Vagina (tissue), 2 donors: ENCODE measurements around the gene C2orf15. TPM values are rescaled to one million over a fixed set of nuclear protein-coding genes. Genes with fewer than 3 reads are reported as not detected.

ENCODE experiments used
- DNase-seq, 2 donors: peaks; one replicate each; pipeline ENCODE4 v3.0.0-alpha.2; 2017; ENCODE audit errors: extremely low spot score in 2 of 2
- H3K27ac ChIP-seq: fragments of 200-600 bp; sonication (generic); one replicate; pipeline ENCODE4 v1.5.1; 2019
- H3K27me3 ChIP-seq: fragments of 200-600 bp; sonication (generic); one replicate; pipeline ENCODE4 v1.5.1; 2019
- H3K36me3 ChIP-seq, 2 donors: fragments of 200-600 bp; sonication (generic); one replicate each; pipeline ENCODE4 v1.5.1; 2017 to 2019
- H3K4me1 ChIP-seq: fragments of 200-600 bp; sonication (generic); one replicate; pipeline ENCODE4 v1.5.1; 2019
- H3K4me3 ChIP-seq, 2 donors: fragments of 200-600 bp; sonication (generic); 1 replicate in 1 of 2; 2 replicates in 1 of 2; pipeline ENCODE4 v1.5.1; 2016 to 2019
- H3K9me3 ChIP-seq: fragments of 200-600 bp; sonication (generic); one replicate; pipeline ENCODE4 v1.5.1; 2019
- POLR2A ChIP-seq, 2 donors: fragments of 450-650 bp; IDR thresholded peaks; one replicate each; pipeline ENCODE4 v1.6.1; 2017; ENCODE audit warnings: antibody characterized with exemption in 2 of 2, mild to moderate bottlenecking in 2 of 2, moderate library complexity in 2 of 2
- POLR2AphosphoS5 ChIP-seq, 2 donors: sonication (generic); formaldehyde crosslinking; IDR thresholded peaks; one replicate each; pipeline ENCODE4 v1.9.0; 2017; ENCODE audit warnings: antibody characterized with exemption in 2 of 2, mild to moderate bottlenecking in 2 of 2, low read depth in 1 of 2; ENCODE audit not compliant: insufficient read depth in 1 of 2
- intact Hi-C: fragments of 100-400 bp; cut with DNase I; formaldehyde crosslinking; loops from one replicate; pipeline ENCODE4 v1.15.1; 2023
- total RNA-seq: library from RNA; depleted of rRNA; stranded (reverse); fragments of >200 nt; gene quantifications from one replicate; pipeline ENCODE4 v1.2.3, GENCODE V29; 2016
- TF ChIP-seq, protein P1 (sequence below), 3 experiments: fragments of 450-650 bp in 2 of 3; fragments of 200-600 bp in 1 of 3; sonication (generic) in 1 of 3; IDR thresholded peaks; one replicate each; pipeline ENCODE4 v1.5.1; 2017 to 2019; ENCODE audit warnings: antibody characterized with exemption in 3 of 3, mild to moderate bottlenecking in 2 of 3, moderate library complexity in 2 of 3

Gene C2orf15
- total RNA-seq, 1 donor from 2014 or later = not detected

DNA sequence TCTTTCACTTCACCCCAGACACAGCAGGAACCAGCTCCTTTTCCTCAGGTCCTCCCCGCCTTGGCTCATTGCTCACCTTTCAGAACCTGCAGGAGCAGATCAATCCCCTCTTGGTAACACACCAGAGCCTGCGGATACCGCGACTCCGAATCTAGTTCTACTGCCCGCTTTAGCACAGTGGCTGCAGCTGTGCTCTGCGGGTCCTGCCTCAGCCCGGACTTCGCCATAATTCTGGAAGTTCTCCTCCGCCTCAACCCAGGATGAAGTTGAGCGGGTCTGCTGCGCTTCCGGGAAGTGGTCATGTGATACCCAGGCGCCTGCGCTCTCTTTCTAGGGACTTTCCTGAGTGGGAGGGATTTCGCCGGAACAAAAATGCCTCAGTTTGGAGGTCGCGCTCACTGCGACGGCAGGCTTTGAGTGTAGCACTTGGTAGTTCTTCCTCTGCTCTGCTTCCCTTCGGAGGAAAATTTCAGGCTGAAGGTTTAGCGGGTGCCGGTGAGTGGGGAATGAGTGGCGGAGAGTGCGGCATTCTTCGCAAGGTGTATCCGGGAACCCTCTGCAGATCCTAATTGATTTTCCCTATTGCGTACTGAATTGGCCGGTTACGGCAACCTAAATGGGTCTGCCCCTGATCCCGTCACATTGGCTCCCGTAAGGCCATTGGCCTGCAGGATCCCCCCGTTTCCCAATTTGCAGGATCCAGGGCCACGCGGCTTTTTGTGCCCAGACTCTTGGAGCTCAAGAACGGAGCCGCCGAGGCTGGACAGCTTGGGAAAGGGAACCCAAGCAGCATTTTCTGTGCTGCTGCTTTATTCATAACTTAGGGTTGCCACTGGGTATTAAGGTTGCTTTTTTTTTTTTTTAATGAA lies 39.5 kb downstream of the C2orf15 start, which contains the start of the genes MITD1 and MRPL30:
TSS of gene MITD1 (minus strand) at position 304 of the 869 bp plus-strand sequence. CDS start at position 227, 77 bp downstream.
TSS of gene MRPL30 (plus strand) at position 430 of the 869 bp plus-strand sequence. CDS start 5,020 bp downstream, outside the sequence.
- Histone ChIP-seq H3K9me3 (no peaks in the 10 kb centered on the region), H3K36me3 (no peaks in the 10 kb centered on the region), H3K27me3 (no peaks in the 10 kb centered on the region), H3K4me3 (peak within 1 kb of the TSS; percentile 59 to 70), H3K27ac (peak within 1 kb of the TSS; percentile 44), H3K4me1 (peaks cover 45% of the 10 kb centered on the region)
- intact Hi-C loops = loop anchor here (10.0 kb wide), 1 partner anchor 1476 kb away; no protein-coding TSS in a partner anchor
- DNase-seq = peak; percentile 94 to 97
- peak; percentile 90 to 98 for TF ChIP-seq POLR2AphosphoS5 (IDR thresholded peaks at IDR 0.05; ENCODE audit: insufficient read depth in 1 of 2, low read depth in 1 of 2)
- TF ChIP-seq POLR2A (IDR thresholded peaks at IDR 0.05) = peak in 1 of 2 donors; percentile 21
- TF ChIP-seq, protein P1, sequence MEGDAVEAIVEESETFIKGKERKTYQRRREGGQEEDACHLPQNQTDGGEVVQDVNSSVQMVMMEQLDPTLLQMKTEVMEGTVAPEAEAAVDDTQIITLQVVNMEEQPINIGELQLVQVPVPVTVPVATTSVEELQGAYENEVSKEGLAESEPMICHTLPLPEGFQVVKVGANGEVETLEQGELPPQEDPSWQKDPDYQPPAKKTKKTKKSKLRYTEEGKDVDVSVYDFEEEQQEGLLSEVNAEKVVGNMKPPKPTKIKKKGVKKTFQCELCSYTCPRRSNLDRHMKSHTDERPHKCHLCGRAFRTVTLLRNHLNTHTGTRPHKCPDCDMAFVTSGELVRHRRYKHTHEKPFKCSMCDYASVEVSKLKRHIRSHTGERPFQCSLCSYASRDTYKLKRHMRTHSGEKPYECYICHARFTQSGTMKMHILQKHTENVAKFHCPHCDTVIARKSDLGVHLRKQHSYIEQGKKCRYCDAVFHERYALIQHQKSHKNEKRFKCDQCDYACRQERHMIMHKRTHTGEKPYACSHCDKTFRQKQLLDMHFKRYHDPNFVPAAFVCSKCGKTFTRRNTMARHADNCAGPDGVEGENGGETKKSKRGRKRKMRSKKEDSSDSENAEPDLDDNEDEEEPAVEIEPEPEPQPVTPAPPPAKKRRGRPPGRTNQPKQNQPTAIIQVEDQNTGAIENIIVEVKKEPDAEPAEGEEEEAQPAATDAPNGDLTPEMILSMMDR (IDR thresholded peaks at IDR 0.05) = no peak

DNA sequence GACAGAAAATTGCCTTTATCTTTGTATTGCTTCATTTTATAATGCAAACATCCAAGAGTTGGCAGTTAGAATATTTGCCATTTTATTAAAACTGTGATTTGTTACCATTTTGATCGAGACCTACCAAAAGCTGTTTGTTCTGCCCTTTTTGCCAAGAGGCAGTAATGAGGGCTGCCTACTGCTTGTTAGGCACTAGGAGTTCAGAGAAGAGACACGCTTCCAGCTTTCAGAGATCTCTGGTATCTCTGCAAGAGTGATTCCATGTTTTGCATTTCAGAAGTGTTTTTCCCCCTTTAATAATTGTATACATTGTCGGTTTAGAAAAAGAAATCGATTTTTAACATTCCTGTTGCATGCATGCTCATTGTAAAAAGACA lies 40.1 kb downstream of the C2orf15 start:
- intact Hi-C loops = loop anchor here (10.0 kb wide), 1 partner anchor 1477 kb away; no protein-coding TSS in a partner anchor
- no peak for TF ChIP-seq POLR2A (IDR thresholded peaks at IDR 0.05)
- no peak for TF ChIP-seq POLR2AphosphoS5 (IDR thresholded peaks at IDR 0.05; ENCODE audit: insufficient read depth in 1 of 2, low read depth in 1 of 2)
- TF ChIP-seq, protein P1 (IDR thresholded peaks at IDR 0.05) = no peak
- Histone ChIP-seq H3K27ac (peak overlapping the region; percentile 44), H3K4me3 (peak overlapping the region; percentile 59 to 70), H3K9me3 (no peaks in the 10 kb centered on the region), H3K4me1 (peaks cover 45% of the 10 kb centered on the region), H3K36me3 (no peaks in the 10 kb centered on the region), H3K27me3 (no peaks in the 10 kb centered on the region)
- DNase-seq = no peak

DNA sequence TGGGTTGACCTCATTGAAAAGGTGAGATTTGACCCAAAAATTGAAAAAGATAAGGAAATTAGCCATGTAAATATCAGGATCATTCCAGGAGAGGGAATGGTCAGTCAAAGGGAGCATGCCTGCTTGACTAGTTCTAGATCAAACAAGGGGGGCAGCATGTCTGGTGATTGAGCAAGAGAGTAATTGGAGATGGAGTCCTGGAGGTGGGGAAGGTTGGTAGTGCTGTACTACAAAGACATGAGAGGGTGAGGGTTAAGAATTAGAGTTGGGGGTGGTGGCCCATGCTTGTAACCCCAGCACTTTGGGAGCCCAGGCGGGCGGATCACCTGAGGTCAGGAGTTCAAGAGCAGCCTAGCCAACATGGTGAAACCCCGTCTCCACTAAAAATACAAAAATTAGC lies 41.5 kb downstream of the C2orf15 start:
- no peak overlapping the region for H3K4me3 ChIP-seq
- DNase-seq = no peak
- no peaks in the 10 kb centered on the region for H3K9me3 ChIP-seq
- H3K36me3 ChIP-seq = no peaks in the 10 kb centered on the region
- H3K4me1 ChIP-seq = peaks cover 45% of the 10 kb centered on the region
- intact Hi-C loops = loop anchor here (10.0 kb wide), 1 partner anchor 1478 kb away; no protein-coding TSS in a partner anchor
- H3K27me3 ChIP-seq = no peaks in the 10 kb centered on the region
- H3K27ac ChIP-seq = no peak overlapping the region
- no peak for TF ChIP-seq POLR2AphosphoS5 (IDR thresholded peaks at IDR 0.05; ENCODE audit: insufficient read depth in 1 of 2, low read depth in 1 of 2)
- TF ChIP-seq POLR2A (IDR thresholded peaks at IDR 0.05) = no peak
- TF ChIP-seq, protein P1 (IDR thresholded peaks at IDR 0.05) = no peak

DNA sequence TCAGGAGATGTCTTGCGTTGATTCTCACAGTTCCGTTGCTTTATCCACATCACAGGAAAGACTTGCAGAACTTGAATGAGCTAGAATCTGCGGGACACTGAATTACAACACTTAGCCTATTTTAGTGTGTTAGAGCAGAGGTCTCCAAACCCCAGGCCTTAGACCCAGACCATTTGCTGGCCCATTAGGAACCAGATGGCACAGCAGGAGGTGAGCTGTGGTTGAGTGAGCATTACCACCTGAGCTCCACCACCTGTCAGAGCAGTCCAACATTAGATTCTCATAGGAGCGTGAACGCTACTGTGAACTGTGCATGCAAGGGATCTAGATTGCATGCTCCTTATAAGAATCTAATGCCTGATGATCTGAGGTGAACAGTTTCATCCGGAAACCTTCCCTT lies 43.3 kb downstream of the C2orf15 start:
- Histone ChIP-seq H3K27ac (no peak overlapping the region), H3K27me3 (no peaks in the 10 kb centered on the region), H3K9me3 (no peaks in the 10 kb centered on the region), H3K4me1 (peaks cover 34% of the 10 kb centered on the region), H3K4me3 (no peak overlapping the region), H3K36me3 (peaks cover 0 to 2% of the 10 kb centered on the region in 2 donors)
- no peak for DNase-seq
- TF ChIP-seq POLR2A (IDR thresholded peaks at IDR 0.05) (no peak), POLR2AphosphoS5 (IDR thresholded peaks at IDR 0.05; ENCODE audit: insufficient read depth in 1 of 2, low read depth in 1 of 2) (no peak)
- TF ChIP-seq, protein P1 (IDR thresholded peaks at IDR 0.05) = no peak
- intact Hi-C loops = loop anchor here (10.0 kb wide), 1 partner anchor 1480 kb away; no protein-coding TSS in a partner anchor
